Stimulated activated naive CD8-positive, alpha-beta T cell treated with anti-CD3 and anti-CD28 coated beads, Interleukin-15, Interleukin-2, amounts not matched to agents 100 ng/mL and 50 ng/mL, for 24 hours (primary cell): ENCODE results near the gene YWHAQ.
A peak's percentile ranks its signal among the peaks of the same experiment; 100 is the strongest.

ENCODE experiments used
- H3K27ac Mint-ChIP-seq: one replicate; pipeline ENCODE4 v1.8.0; 2021; ENCODE audit warnings: mild to moderate bottlenecking, mixed read lengths
- H3K27me3 Mint-ChIP-seq: one replicate; pipeline ENCODE4 v1.8.0; 2021; ENCODE audit warnings: mixed read lengths
- H3K36me3 Mint-ChIP-seq: one replicate; pipeline ENCODE4 v1.8.0; 2021; ENCODE audit warnings: low read depth, mixed read lengths
- H3K4me1 Mint-ChIP-seq: one replicate; pipeline ENCODE4 v1.8.0; 2021; ENCODE audit warnings: low read depth, mixed read lengths
- H3K4me3 Mint-ChIP-seq: one replicate; pipeline ENCODE4 v1.8.0; 2021; ENCODE audit warnings: mild to moderate bottlenecking, mixed read lengths
- H3K9me3 Mint-ChIP-seq: one replicate; pipeline ENCODE4 v1.8.0; 2021; ENCODE audit warnings: mixed read lengths

YWHAQ gene

GRCh38 chr2:9547262-9547991 is 83.4 kb downstream of the YWHAQ start:
- H3K4me3 Mint-ChIP-seq: peak overlapping the region; percentile 59
- no peaks in the 10 kb centered on the region for H3K9me3 Mint-ChIP-seq
- H3K4me1 Mint-ChIP-seq: peaks cover 80% of the 10 kb centered on the region
- peak overlapping the region; percentile 22 for H3K27ac Mint-ChIP-seq
- H3K36me3 Mint-ChIP-seq: peaks cover 9% of the 10 kb centered on the region
- no peaks in the 10 kb centered on the region for H3K27me3 Mint-ChIP-seq

- H3K27ac Mint-ChIP-seq: no peak overlapping the region
- no peak overlapping the region for H3K4me3 Mint-ChIP-seq
- peaks cover 65% of the 10 kb centered on the region for H3K4me1 Mint-ChIP-seq
- no peaks in the 10 kb centered on the region for H3K27me3 Mint-ChIP-seq
- peaks cover 13% of the 10 kb centered on the region for H3K36me3 Mint-ChIP-seq
- H3K9me3 Mint-ChIP-seq: no peaks in the 10 kb centered on the region
Measured at GRCh38 chr2:9545502-9545901, 85.3 kb downstream of the YWHAQ start.

- H3K4me3 Mint-ChIP-seq: no peak overlapping the region
- peaks cover 67% of the 10 kb centered on the region for H3K4me1 Mint-ChIP-seq
- no peaks in the 10 kb centered on the region for H3K9me3 Mint-ChIP-seq
- H3K36me3 Mint-ChIP-seq: peaks cover 13% of the 10 kb centered on the region
- no peak overlapping the region for H3K27ac Mint-ChIP-seq
- H3K27me3 Mint-ChIP-seq: no peaks in the 10 kb centered on the region
Measured at GRCh38 chr2:9543557-9543956, 87.2 kb downstream of the YWHAQ start.

- Mint-ChIP-seq H3K27ac (no peak overlapping the region), H3K4me1 (peaks cover 65% of the 10 kb centered on the region), H3K4me3 (no peak overlapping the region), H3K27me3 (no peaks in the 10 kb centered on the region), H3K9me3 (no peaks in the 10 kb centered on the region), H3K36me3 (peaks cover 20% of the 10 kb centered on the region)
Measured at GRCh38 chr2:9539531-9539930, 91.3 kb downstream of the YWHAQ start.

- Mint-ChIP-seq H3K27me3 (no peaks in the 10 kb centered on the region), H3K4me3 (no peak overlapping the region), H3K36me3 (peaks cover 13% of the 10 kb centered on the region), H3K4me1 (peaks cover 50% of the 10 kb centered on the region), H3K27ac (peak overlapping the region; percentile 21), H3K9me3 (no peaks in the 10 kb centered on the region)
Measured at GRCh38 chr2:9538000-9538507, 92.7 kb downstream of the YWHAQ start.

GRCh38 chr2:9536504-9536903 is 94.3 kb downstream of the YWHAQ start:
- Mint-ChIP-seq H3K27me3 (no peaks in the 10 kb centered on the region), H3K4me3 (no peak overlapping the region), H3K36me3 (peaks cover 12% of the 10 kb centered on the region), H3K27ac (no peak overlapping the region), H3K4me1 (peaks cover 49% of the 10 kb centered on the region), H3K9me3 (no peaks in the 10 kb centered on the region)

GRCh38 chr2:9535177-9535576 is 95.6 kb downstream of the YWHAQ start:
- no peaks in the 10 kb centered on the region for H3K27me3 Mint-ChIP-seq
- H3K4me3 Mint-ChIP-seq: no peak overlapping the region
- H3K27ac Mint-ChIP-seq: no peak overlapping the region
- peaks cover 16% of the 10 kb centered on the region for H3K36me3 Mint-ChIP-seq
- H3K4me1 Mint-ChIP-seq: peaks cover 48% of the 10 kb centered on the region
- H3K9me3 Mint-ChIP-seq: no peaks in the 10 kb centered on the region
